Renal cortical epithelial cell (primary cell): ENCODE measurements around the gene SLC35G6. TPM values are rescaled to one million over a fixed set of nuclear protein-coding genes. Genes with fewer than 3 reads are reported as not detected.
"Not testable (repeated sequence)": the region's sequence is repeated elsewhere in the genome, so short reads cannot be mapped to it uniquely, and the experiment has no call there.

Experiments used
- DNase-seq: peaks from one replicate; pipeline ENCODE4 v3.0.0-alpha.2; 2011; ENCODE audit warnings: low read depth
- total RNA-seq: library from RNA; depleted of rRNA; stranded (reverse); fragments of >200 nt; gene quantifications from 2 replicates; pipeline ENCODE4 v1.2.3, GENCODE V29; 2014

Gene SLC35G6
- total RNA-seq, 1 donor from 2014 or later: not detected

- DNase-seq: no peak
Measured at GRCh38 chr17:7478276-7479212, 2.7 kb upstream of the SLC35G6 start.

GRCh38 chr17:7479213-7480088 lies 1.8 kb upstream of the SLC35G6 start, which contains the start of gene ZBTB4:
Gene ZBTB4, minus strand, starts transcription at chr17:7479631. Its CDS starts 12,830 bp downstream, at chr17:7466801.
- DNase-seq: no peak

- no peak for DNase-seq
Measured at GRCh38 chr17:7480089-7480384, 1.2 kb upstream of the SLC35G6 start.

DNA sequence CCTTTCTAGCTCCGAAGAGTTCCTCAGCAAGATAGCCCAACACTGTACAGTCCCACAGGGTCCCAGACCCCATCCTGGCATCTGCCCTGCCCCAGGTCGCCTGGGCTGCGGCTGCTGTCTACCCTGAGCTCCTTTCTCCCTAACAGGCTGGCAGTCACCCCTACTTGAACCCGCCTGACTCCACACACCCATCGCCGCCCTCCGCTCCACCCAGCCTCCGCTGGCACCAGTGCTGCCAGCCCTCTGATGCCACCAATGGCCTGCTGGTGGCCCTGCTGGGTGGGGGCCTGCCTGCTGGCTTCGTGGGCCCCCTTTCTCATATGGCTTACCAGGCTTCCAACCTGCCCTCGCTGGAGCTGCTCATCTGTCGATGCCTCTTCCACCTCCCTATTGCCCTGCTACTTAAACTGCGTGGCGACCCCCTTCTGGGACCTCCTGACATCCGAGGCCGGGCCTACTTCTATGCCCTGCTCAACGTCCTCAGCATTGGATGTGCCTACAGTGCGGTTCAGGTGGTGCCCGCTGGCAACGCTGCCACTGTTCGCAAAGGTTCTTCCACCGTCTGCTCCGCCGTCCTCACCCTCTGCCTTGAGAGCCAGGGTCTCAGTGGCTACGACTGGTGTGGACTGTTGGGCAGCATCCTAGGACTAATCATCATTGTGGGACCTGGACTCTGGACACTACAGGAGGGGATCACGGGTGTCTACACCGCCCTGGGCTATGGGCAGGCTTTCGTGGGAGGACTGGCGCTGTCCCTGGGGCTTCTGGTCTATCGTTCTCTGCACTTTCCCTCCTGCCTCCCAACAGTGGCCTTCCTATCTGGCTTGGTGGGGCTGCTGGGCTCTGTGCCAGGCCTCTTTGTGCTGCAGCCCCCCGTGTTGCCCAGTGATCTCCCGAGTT lies 846 bp downstream of the SLC35G6 start:
- not testable (repeated sequence) for DNase-seq

DNA sequence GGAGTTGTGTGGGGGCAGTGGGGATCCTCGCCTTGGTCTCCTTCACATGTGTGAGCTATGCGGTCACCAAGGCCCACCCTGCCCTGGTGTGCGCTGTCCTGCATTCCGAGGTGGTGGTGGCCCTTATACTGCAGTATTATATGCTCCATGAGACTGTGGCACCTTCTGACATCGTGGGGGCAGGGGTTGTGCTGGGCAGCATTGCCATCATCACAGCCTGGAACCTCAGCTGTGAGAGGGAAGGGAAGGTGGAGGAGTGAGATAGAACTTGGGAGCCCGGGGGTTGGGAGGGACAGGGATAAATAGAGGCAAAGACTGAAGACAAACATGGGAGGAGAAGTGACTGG lies 1.5 kb downstream of the SLC35G6 start:
- DNase-seq: not testable (repeated sequence)

DNA sequence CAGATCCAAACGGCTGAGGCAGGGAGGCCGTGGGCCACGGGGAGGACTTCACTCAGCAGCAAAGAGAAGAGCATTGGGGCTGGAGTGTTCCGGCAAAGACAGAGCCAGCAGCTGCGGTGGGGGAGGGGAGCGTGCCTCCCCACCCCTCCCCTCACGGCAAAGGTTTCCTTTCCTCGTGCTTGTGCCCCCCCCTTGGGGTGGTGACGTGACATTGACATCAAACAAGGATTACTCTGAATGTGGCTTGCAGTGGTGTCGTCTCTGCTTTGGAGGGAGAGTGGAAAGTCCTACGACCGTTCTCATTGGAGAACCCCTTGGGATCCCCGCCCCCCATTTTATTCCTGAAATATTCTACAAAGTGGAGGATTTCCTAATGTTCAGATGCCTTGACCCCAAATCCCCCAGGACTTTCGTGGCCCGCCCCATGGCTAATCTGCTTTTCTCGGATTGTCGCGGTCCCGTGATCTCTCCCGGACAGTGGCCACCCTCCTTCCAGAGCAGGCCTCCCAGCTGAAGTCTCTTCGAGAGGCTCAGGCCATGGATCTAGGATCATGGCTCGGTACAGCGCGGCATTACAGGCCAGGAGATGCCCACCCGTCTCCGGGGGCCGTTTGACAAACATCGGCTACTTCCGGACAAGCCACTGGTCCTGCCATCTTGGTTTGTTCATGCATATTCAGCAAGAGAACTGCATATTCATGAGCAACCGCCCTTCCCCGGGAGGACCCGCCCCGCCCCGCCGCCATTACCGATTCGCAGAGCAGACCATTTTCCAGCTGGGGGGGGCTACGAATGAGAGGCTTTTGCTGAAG lies 2.2 kb downstream of the SLC35G6 start:
- DNase-seq: peak; percentile 86

DNA sequence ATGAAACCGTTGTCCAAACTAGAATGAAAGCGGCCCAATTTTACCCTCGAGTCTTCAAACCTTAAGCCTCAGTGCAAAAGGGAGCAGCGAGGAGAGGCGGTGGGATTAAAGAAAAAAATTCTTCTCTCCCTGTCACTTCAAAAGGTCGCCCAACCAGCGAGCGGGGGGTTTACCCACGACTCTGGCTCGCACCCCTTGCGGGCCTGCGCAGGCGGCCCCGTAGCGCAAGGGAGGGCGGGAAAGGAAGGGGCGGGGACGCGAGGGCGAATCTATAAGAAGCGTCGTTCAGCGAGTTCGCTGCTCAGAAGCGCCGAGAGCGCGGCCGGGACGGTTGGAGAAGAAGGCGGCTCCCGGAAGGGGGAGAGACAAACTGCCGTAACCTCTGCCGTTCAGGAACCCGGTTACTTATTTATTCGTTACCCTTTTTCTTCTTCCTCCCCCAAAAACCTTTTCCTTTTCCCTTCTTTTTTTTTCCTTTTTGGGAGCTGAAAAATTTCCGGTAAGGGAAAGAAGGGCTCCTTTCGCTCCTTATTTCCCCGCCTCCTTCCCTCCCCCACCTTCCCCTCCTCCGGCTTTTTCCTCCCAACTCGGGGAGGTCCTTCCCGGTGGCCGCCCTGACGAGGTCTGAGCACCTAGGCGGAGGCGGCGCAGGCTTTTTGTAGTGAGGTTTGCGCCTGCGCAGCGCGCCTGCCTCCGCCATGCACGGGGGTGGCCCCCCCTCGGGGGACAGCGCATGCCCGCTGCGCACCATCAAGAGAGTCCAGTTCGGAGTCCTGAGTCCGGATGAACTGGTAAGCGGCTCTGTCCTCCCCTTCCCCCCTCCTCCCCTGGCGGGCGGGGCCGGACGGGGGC lies 3.0 kb downstream of the SLC35G6 start, which contains the start of gene POLR2A:
Gene POLR2A (plus strand): TSS at position 300 of the 852 bp plus-strand sequence.
- DNase-seq: peak; percentile 92

DNA sequence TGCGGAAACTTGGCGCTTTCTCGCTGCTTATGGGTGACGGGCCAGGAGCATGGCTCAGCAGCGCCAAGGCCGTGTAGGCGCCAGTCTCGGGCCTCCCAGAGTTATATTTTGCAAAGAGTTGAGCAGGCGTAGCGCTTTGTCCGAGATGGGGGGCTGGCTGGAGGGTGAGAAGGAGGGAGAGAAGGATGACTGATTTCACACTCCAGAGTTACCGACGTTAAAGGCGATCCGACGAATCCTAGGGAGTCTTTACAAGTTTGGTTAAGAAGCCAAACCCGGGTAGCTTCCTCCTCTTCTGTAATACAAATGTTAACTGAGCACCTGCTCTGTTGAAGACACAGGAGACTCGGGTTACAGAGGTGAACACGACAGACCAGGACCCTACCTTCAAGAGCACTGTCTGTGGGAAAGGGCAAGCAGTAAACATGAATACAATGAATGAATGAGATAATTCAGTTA lies 3.7 kb downstream of the SLC35G6 start:
- no peak for DNase-seq

- no peak for DNase-seq
Measured at GRCh38 chr17:7486181-7486580, 4.9 kb downstream of the SLC35G6 start.

GRCh38 chr17:7490144-7490543 lies 8.9 kb downstream of the SLC35G6 start:
- no peak for DNase-seq

DNA sequence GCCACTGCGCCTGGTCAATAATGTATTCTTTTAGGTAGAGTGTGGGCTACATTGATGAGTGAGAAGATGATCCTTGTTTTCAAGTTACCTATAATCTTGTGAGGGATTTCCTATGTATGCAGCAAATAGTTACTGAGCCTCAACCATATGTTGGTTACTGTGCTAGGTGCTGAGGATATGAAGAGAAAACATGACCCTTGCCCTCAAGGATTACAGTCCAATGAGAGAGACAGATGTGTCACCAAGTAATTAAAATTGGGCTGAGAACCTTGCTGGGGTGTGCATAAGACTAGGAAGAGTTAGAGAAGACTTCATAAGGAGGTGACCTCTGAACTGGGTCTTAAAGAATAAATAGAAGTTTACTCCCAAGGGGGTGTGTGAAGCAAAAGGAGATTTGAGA lies 10.3 kb downstream of the SLC35G6 start:
- DNase-seq: no peak

DNA sequence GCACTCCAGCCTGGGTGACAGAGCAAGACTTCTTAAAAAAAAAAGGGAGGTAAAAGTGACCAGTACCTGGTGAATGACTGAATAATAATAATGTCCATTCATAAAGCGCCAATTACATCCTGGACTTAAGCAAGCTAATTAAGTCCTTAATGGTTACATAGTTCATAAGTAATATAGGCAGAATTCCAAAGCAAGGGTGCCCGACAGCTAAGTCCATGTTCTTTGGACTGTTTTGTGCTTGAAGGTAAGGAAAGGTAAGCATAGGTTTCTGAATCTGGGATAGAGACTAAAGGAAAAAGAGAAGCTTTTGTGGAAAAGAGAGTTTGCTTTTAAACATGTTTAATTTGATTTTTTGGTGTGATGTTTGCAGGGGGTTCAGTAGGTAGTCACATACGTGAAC lies 12.7 kb downstream of the SLC35G6 start:
- no peak for DNase-seq

DNA sequence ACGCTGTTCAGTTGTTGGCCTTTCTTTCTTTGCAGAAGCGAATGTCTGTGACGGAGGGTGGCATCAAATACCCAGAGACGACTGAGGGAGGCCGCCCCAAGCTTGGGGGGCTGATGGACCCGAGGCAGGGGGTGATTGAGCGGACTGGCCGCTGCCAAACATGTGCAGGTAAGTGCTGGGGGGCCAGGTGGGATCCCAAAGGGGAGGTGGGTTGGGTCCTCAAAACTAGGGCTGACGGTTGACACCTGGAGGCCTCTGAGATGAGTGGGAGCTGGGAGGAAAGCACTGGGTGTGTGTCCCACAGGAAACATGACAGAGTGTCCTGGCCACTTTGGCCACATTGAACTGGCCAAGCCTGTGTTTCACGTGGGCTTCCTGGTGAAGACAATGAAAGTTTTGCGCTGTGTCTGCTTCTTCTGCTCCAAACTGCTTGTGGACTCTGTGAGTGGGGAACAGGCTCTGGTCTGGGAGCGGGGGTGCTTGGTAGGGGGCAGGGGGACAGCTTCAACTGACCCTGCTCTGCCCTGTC lies 14.7 kb downstream of the SLC35G6 start:
- DNase-seq: no peak

- DNase-seq: no peak
Measured at GRCh38 chr17:7496470-7497183, 15.4 kb downstream of the SLC35G6 start.

DNA sequence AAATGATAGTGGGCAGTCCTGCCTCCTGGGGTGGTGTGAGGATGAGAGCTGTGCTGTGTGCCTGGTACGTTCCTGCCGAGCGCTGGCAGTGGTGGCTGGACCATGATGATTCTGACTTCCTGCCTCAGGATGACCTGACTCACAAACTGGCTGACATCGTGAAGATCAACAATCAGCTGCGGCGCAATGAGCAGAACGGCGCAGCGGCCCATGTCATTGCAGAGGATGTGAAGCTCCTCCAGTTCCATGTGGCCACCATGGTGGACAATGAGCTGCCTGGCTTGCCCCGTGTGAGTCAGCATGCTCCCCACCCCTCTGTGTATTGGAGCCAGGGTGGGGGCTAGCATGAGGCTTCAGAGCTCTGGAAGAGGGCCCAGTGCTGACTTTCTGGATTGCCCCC lies 16.0 kb downstream of the SLC35G6 start:
- no peak for DNase-seq

DNA sequence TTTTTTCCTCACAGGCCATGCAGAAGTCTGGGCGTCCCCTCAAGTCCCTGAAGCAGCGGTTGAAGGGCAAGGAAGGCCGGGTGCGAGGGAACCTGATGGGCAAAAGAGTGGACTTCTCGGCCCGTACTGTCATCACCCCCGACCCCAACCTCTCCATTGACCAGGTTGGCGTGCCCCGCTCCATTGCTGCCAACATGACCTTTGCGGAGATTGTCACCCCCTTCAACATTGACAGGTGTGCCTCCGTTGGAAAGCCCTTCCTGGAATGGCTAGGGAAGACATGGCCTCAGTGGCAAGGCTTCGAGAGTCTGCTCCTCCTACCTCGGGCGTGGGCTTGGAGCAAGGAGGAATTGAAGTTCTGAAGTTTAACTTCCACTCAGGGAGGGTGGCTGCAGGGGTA lies 16.4 kb downstream of the SLC35G6 start:
- DNase-seq: no peak

DNA sequence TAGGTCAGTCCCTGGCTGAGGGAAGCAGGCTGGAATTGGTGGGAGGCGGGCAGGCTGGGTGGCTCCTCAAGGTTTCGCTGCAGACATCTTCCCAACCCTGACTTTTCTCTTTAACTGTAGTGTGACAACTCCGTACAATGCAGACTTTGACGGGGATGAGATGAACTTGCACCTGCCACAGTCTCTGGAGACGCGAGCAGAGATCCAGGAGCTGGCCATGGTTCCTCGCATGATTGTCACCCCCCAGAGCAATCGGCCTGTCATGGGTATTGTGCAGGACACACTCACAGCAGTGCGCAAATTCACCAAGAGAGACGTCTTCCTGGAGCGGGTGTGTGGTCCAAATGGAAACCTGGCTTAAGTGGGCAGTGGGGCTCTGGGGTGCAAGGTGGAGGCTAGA lies 17.9 kb downstream of the SLC35G6 start:
- DNase-seq: no peak

DNA sequence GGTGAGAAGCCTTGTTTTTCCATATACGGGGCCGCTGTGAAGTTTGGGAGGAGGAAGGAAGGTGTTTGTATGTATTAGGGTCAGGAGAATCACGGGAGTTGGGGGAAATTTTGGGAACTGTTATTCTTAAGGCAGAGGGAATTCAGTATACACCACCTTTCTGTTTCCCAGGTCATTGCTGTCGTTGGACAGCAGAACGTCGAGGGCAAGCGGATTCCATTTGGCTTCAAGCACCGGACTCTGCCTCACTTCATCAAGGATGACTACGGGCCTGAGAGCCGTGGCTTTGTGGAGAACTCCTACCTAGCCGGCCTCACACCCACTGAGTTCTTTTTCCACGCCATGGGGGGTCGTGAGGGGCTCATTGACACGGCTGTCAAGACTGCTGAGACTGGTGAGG lies 20.5 kb downstream of the SLC35G6 start:
- DNase-seq: no peak
